GM12865 (cell line): ENCODE data around the gene PLXNB1.
A peak's percentile ranks its signal among the peaks of the same experiment; 100 is the strongest.

Experiments
- DNase-seq: peaks from one replicate; pipeline ENCODE4 v3.0.0; 2010; ENCODE audit warnings: low read depth
- H3K4me3 ChIP-seq: 2 replicates; pipeline ENCODE4 v1.5.1; 2011; ENCODE audit warnings: mild to moderate bottlenecking, low read depth, low read length, control low read depth
- CTCF ChIP-seq: IDR thresholded peaks from 2 replicates; pipeline ENCODE4 v1.5.1; 2011; ENCODE audit warnings: low read length, control low read depth, low read depth, inconsistent platforms; ENCODE audit not compliant: insufficient read depth; ENCODE audit errors: missing control alignments

PLXNB1 gene

DNA sequence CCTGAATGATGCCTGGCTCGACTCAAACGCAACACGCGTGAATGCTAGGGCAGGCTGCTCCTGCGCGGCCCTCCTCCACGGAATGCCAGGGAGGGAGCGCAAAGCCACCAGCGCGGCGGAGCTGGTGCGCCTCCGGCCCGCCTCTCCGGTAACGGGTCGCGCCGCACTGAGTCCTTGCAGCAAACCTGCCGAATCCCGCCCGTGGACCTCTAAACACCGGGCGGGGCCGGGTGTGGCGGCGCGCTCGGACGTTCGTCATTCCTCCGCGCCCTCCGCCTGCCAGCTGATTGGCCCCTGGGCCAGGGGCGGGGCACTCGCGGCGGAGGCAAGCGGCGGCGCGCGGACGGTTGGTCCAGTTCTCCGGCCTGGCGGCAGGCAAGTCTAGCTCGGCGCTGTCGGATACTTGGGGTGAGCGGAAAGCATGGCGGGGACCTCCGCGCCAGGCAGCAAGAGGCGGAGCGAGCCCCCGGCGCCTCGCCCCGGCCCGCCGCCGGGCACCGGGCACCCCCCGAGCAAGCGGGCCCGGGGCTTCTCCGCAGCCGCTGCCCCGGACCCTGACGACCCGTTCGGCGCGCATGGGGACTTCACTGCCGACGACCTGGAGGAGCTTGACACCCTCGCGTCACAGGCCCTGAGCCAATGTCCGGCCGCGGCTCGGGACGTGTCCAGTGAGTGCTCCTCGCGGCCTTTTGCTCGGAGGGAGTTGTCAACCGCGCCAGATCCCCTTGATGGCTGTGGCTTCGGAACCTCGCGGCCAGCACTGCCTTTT is 16.7 kb upstream of the PLXNB1 start, which contains the start of gene ATRIP:
ATRIP (plus strand) TSS at position 313 of the 769 bp plus-strand sequence; CDS start at position 422, 109 bp downstream.
- peak within 1 kb of the TSS; percentile 95 for H3K4me3 ChIP-seq
- peak; percentile 92 for DNase-seq
- TF ChIP-seq CTCF: no peak

DNA sequence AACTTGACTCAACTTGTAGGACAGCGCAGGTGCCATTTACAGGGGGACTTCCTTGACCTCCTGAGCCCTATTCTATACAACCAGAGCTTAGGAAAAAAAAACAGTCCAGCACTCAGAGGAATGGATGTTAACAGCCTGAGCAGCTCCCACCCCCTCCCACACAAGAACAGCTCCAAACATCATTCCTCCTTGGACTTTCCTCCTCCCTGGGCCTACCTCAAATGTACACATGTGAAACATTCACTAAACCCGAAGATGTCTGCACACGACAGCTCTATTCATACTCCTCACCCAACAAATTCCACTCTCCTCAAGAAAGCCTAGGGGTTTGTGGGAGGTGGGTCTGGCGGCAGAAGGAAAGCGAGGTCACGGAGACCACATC is 16.1 kb upstream of the PLXNB1 start:
- H3K4me3 ChIP-seq: peak overlapping the region; percentile 95
- no peak for DNase-seq
- TF ChIP-seq CTCF: no peak

DNA sequence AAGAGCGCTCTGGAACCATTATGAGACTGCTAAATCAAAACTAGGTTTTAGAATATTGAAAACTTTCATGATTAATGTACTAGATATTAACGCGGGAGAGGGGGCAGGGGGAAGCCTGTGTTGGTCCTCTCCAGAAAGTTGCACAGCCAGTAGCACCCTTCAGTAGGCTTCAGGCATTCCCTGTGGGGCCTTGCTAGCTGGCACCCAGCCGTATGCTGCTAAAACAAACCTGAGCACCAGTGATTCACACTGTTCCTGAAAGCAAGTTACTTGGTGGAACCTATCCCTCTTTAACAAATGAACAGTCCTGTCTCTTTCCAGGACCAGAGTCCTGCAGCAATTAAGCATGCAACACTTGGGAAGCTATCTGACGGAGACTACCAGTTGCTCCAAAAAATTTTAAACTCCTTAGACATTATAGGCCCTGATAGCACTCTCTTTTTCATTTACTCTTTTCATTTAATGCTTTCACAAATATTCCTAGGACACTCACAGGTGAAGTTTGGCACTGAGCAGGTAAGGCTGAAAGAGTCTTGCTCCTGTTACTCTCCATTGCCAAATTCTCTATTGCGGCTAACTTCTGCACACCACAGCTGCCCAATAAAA is 15.5 kb upstream of the PLXNB1 start:
- peak overlapping the region; percentile 95; the same call in 1 of the 2 replicates for H3K4me3 ChIP-seq
- no peak for DNase-seq
- TF ChIP-seq CTCF: no peak

DNA sequence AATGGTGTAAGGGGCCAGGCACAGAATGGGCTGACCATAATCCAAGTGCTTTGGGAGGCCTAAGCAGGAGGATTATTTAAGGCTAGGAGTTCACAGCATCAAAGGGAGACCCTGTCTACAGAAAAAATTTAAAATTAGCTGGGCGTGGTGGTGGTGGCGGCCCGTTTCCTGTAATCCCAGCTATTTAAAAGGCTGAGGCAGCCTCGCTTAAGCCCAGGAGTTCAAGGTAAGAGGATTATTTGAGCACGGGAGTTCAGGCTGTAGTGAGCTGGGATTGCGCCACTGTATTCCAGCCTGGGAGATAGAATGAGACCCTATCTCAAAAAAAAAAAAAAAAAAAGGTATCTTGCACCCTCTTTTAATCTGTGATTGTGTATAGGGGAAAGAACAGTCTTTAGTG is 12.1 kb upstream of the PLXNB1 start:
- DNase-seq: no peak
- TF ChIP-seq CTCF: no peak
- peak overlapping the region; percentile 93; the same call in 1 of the 2 replicates for H3K4me3 ChIP-seq

DNA sequence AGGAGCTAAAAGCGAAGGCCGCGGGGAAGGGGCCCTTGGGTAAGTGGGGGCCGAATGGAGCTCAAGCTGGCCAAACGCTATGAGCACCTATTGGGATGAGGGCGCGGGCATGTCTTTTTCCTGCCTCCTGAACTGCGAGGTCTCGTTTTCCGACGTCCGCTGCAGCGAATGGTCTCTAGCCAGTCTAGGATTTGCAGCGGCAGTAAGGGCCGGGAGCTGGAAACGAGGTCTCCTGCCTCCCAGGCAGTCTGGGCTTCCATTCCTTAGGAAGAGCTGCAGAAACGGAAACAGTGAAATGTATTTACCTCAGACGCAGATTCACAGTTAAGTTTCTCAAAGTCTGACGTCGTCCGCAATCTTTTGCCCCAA is 10.7 kb upstream of the PLXNB1 start:
- no peak for DNase-seq
- no peak for TF ChIP-seq CTCF
- H3K4me3 ChIP-seq: peak overlapping the region; percentile 93

DNA sequence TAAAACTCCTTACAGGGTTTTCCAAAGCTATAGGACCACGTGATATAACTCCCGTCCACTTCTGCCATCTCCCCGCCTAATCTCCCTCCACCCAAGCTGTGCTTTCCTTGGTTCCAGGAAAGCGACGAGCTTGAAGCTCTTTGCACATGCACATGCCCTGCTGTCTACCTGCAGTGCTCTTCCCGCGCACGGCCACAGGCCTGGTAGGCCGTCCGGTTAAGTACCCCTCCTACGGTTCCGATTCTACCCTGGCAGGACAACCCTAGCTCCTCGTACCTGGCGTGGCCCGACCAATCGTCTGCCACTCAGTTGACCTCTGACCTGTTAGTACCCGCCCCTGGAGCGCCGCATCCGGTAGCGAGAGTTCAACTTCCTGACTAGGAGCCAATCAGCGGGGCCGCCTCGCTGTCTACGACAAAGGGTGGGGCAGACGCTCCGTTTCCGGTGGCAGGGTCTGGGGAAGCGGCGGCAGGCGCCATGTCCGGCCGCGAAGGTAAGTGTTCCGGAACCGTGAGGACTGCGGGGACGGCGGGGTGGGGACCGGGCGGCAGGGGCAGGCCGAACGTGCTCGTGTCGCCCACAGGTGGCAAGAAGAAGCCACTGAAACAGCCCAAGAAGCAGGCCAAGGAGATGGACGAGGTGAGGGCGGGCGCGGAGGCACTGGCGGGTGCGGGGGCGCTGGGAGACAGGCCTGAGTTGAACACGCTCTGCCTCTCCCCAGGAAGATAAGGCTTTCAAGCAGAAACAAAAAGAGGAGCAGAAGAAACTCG is 10.1 kb upstream of the PLXNB1 start, which contains the start of the genes CCDC51 and TMA7:
CCDC51 (minus strand) TSS at position 300 of the 770 bp plus-strand sequence. CDS start 4,991 bp downstream, outside the sequence.
TMA7 (plus strand) TSS at position 438 of the 770 bp plus-strand sequence; CDS start at position 478, 40 bp downstream.
- no peak for TF ChIP-seq CTCF
- peak within 1 kb of the TSS; percentile 93 for H3K4me3 ChIP-seq
- DNase-seq: peak; percentile 98
